ENCODE data around the gene DICER1. TPM values are rescaled to one million over a fixed set of nuclear protein-coding genes. Genes with fewer than 3 reads are reported as not detected.
A peak's percentile ranks its signal among the peaks of the same experiment; 100 is the strongest.

The DICER1 gene
- polyA plus RNA-seq, 3 donors: 49.6 to 60.5 (median 59.2) TPM

- no peak for DNase-seq (ENCODE audit: extremely low read depth in 1 of 11, low read depth in 9 of 11, low spot score in 4 of 11)
These were observed 105.2 kb downstream of the DICER1 start for GRCh38 chr14:95052016-95052585.

GRCh38 chr14:95049952-95050351 is 107.4 kb downstream of the DICER1 start:
- DNase-seq (ENCODE audit: extremely low read depth in 1 of 11, low read depth in 9 of 11, low spot score in 4 of 11): no peak

- no peak for DNase-seq (ENCODE audit: extremely low read depth in 1 of 11, low read depth in 9 of 11, low spot score in 4 of 11)
These were observed 108.5 kb downstream of the DICER1 start for GRCh38 chr14:95048771-95049312.

- DNase-seq (ENCODE audit: extremely low read depth in 1 of 11, low read depth in 9 of 11, low spot score in 4 of 11): no peak
These were observed 109.6 kb downstream of the DICER1 start for GRCh38 chr14:95047754-95048153.

GRCh38 chr14:95046711-95047681 is 110.3 kb downstream of the DICER1 start:
- peak in 9 of 11 donors; percentile 27 to 73 (median 58) for DNase-seq (ENCODE audit: extremely low read depth in 1 of 11, low read depth in 9 of 11, low spot score in 4 of 11)

- no peak for DNase-seq (ENCODE audit: extremely low read depth in 1 of 11, low read depth in 9 of 11, low spot score in 4 of 11)
These were observed 111.4 kb downstream of the DICER1 start for GRCh38 chr14:95045836-95046430.

- DNase-seq (ENCODE audit: extremely low read depth in 1 of 11, low read depth in 9 of 11, low spot score in 4 of 11): no peak
These were observed 112.1 kb downstream of the DICER1 start for GRCh38 chr14:95045106-95045701.

GRCh38 chr14:95044463-95045105 is 112.7 kb downstream of the DICER1 start:
- no peak for DNase-seq (ENCODE audit: extremely low read depth in 1 of 11, low read depth in 9 of 11, low spot score in 4 of 11)

GRCh38 chr14:95043732-95044462 is 113.4 kb downstream of the DICER1 start:
- no peak for DNase-seq (ENCODE audit: extremely low read depth in 1 of 11, low read depth in 9 of 11, low spot score in 4 of 11)

- DNase-seq (ENCODE audit: extremely low read depth in 1 of 11, low read depth in 9 of 11, low spot score in 4 of 11): no peak
These were observed 114.0 kb downstream of the DICER1 start for GRCh38 chr14:95043314-95043713.

GRCh38 chr14:95041477-95042020 is 115.8 kb downstream of the DICER1 start:
- DNase-seq (ENCODE audit: extremely low read depth in 1 of 11, low read depth in 9 of 11, low spot score in 4 of 11): no peak

GRCh38 chr14:95040708-95041476 is 116.4 kb downstream of the DICER1 start:
- no peak for DNase-seq (ENCODE audit: extremely low read depth in 1 of 11, low read depth in 9 of 11, low spot score in 4 of 11)

- no peak for DNase-seq (ENCODE audit: extremely low read depth in 1 of 11, low read depth in 9 of 11, low spot score in 4 of 11)
These were observed 117.4 kb downstream of the DICER1 start for GRCh38 chr14:95039993-95040348.

- no peak for DNase-seq (ENCODE audit: extremely low read depth in 1 of 11, low read depth in 9 of 11, low spot score in 4 of 11)
These were observed 117.9 kb downstream of the DICER1 start for GRCh38 chr14:95039259-95039992.

GRCh38 chr14:95038521-95039250 is 118.6 kb downstream of the DICER1 start:
- DNase-seq (ENCODE audit: extremely low read depth in 1 of 11, low read depth in 9 of 11, low spot score in 4 of 11): no peak

- no peak for DNase-seq (ENCODE audit: extremely low read depth in 1 of 11, low read depth in 9 of 11, low spot score in 4 of 11)
These were observed 120.1 kb downstream of the DICER1 start for GRCh38 chr14:95037273-95037672.
